Bronchial epithelial cell (primary cell): ENCODE measurements around the gene HERC4. TPM values are rescaled to one million over a fixed set of nuclear protein-coding genes. Genes with fewer than 3 reads are reported as not detected.

ENCODE experiments used
- DNase-seq: peaks from one replicate; pipeline ENCODE4 v3.0.0-alpha.2; 2010; ENCODE audit warnings: low read depth
- FAIRE-seq: peaks from 2 replicates; lab custom pipeline; 2011; peaks lifted over from hg19 to GRCh38; lab: Jason Lieb, UNC
- H3K27me3 ChIP-seq: 2 replicates; pipeline ENCODE4 v1.5.1; 2011; ENCODE audit warnings: low read length; ENCODE audit not compliant: control insufficient read depth, insufficient read depth
- H3K36me3 ChIP-seq: 2 replicates; pipeline ENCODE4 v1.5.1; 2011; ENCODE audit warnings: low read length; ENCODE audit not compliant: control insufficient read depth, insufficient read depth
- H3K4me3 ChIP-seq: 2 replicates; pipeline ENCODE4 v1.5.1; 2011; ENCODE audit warnings: mild to moderate bottlenecking, low read depth, low read length, control low read depth
- CTCF ChIP-seq: IDR thresholded peaks from 2 replicates; pipeline ENCODE4 v1.5.1; 2011; ENCODE audit warnings: mild to moderate bottlenecking, moderate library complexity, low read length, control low read depth, inconsistent platforms; ENCODE audit not compliant: insufficient read depth, severe bottlenecking
- total RNA-seq: library from RNA; depleted of rRNA; stranded (reverse); fragments of >200 nt; gene quantifications from 2 replicates; pipeline ENCODE4 v1.2.1, GENCODE V29; 2014

HERC4 gene
- total RNA-seq, 1 donor from 2014 or later: 37.9 TPM

- DNase-seq: no peak
- no peak for TF ChIP-seq CTCF
- no peaks in the 10 kb centered on the region for H3K27me3 ChIP-seq
- H3K4me3 ChIP-seq: peak overlapping the region; percentile 19
- no peaks in the 10 kb centered on the region for H3K36me3 ChIP-seq
- no peak for FAIRE-seq
These were observed 494 bp upstream of the HERC4 start for GRCh38 chr10:68075550-68076004.

- DNase-seq (peak; percentile 36), FAIRE-seq (no peak)
- Histone ChIP-seq H3K36me3 (no peaks in the 10 kb centered on the region), H3K27me3 (no peaks in the 10 kb centered on the region), H3K4me3 (peak overlapping the region; percentile 68)
- TF ChIP-seq CTCF: no peak
These were observed 880 bp downstream of the HERC4 start for GRCh38 chr10:68074031-68074774.

- no peaks in the 10 kb centered on the region for H3K36me3 ChIP-seq
- peak overlapping the region; percentile 68 for H3K4me3 ChIP-seq
- H3K27me3 ChIP-seq: no peaks in the 10 kb centered on the region
- TF ChIP-seq CTCF: no peak
- FAIRE-seq (no peak), DNase-seq (no peak)
These were observed 1.5 kb downstream of the HERC4 start for GRCh38 chr10:68073631-68074030.

- Histone ChIP-seq H3K4me3 (no peak overlapping the region), H3K27me3 (no peaks in the 10 kb centered on the region), H3K36me3 (no peaks in the 10 kb centered on the region)
- DNase-seq (no peak), FAIRE-seq (no peak)
- no peak for TF ChIP-seq CTCF
These were observed 7.6 kb downstream of the HERC4 start for GRCh38 chr10:68067508-68067907.

GRCh38 chr10:68067029-68067428 is 8.1 kb downstream of the HERC4 start:
- Histone ChIP-seq H3K27me3 (no peaks in the 10 kb centered on the region), H3K36me3 (no peaks in the 10 kb centered on the region), H3K4me3 (no peak overlapping the region)
- DNase-seq (no peak), FAIRE-seq (no peak)
- no peak for TF ChIP-seq CTCF

- Histone ChIP-seq H3K27me3 (no peaks in the 10 kb centered on the region), H3K4me3 (no peak overlapping the region), H3K36me3 (no peaks in the 10 kb centered on the region)
- TF ChIP-seq CTCF: no peak
- no peak for FAIRE-seq
- DNase-seq: no peak
These were observed 21.5 kb downstream of the HERC4 start for GRCh38 chr10:68053553-68053952.
